Osteocyte (in vitro differentiated cells): ENCODE measurements around the gene CTDSPL. TPM values are rescaled to one million over a fixed set of nuclear protein-coding genes. Genes with fewer than 3 reads are reported as not detected.

ENCODE experiments used
- DNase-seq: peaks from one replicate; pipeline ENCODE4 v3.0.0; 2021; ENCODE audit warnings: mixed read lengths; ENCODE audit not compliant: unreplicated experiment; ENCODE audit errors: extremely low spot score
- H3K27ac Mint-ChIP-seq: one replicate; pipeline ENCODE4 v1.8.0; 2021; ENCODE audit warnings: mild to moderate bottlenecking, mixed read lengths; ENCODE audit not compliant: unreplicated experiment
- H3K27me3 Mint-ChIP-seq: one replicate; pipeline ENCODE4 v1.8.0; 2021; ENCODE audit warnings: mixed read lengths; ENCODE audit not compliant: unreplicated experiment
- H3K36me3 Mint-ChIP-seq: one replicate; pipeline ENCODE4 v1.8.0; 2021; ENCODE audit warnings: mixed read lengths; ENCODE audit not compliant: unreplicated experiment
- H3K4me1 Mint-ChIP-seq: one replicate; pipeline ENCODE4 v1.8.0; 2021; ENCODE audit warnings: mixed read lengths; ENCODE audit not compliant: unreplicated experiment
- H3K4me3 Mint-ChIP-seq: one replicate; pipeline ENCODE4 v1.8.0; 2021; ENCODE audit warnings: mild to moderate bottlenecking, moderate library complexity, mixed read lengths; ENCODE audit not compliant: unreplicated experiment
- H3K9me3 Mint-ChIP-seq: one replicate; pipeline ENCODE4 v1.8.0; 2021; ENCODE audit warnings: mixed read lengths; ENCODE audit not compliant: unreplicated experiment
- CTCF ChIP-seq: fragments of 200-600 bp; sonication (generic); IDR thresholded peaks from 2 replicates; pipeline ENCODE4 v1.5.0; 2021; ENCODE audit warnings: antibody characterized with exemption, mild to moderate bottlenecking, moderate library complexity
- total RNA-seq: library from RNA; stranded (reverse); gene quantifications from 2 replicates; pipeline ENCODE4 v1.2.1, GENCODE V29; 2021

CTDSPL gene
- total RNA-seq, 1 donor from 2014 or later = 71.6 TPM

DNA sequence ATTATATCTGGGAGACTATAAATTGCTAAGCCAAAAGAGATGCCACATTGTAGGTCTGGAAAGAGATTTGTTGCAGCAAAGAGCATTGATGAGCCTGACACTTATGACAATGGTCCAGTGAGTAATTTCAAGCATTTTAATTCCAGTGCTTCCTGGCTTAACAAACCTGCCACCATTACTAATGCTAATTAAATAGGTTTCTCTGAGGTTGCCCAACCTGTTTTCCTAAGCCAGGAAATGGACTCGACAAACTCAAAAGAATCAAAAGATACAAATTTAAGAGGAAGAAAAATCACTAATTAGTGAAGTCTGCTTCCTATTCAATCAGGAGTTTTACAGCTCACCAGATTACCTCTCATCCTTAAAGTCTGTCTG lies 36.7 kb upstream of the CTDSPL start:
- Mint-ChIP-seq H3K9me3 (no peaks in the 10 kb centered on the region), H3K36me3 (peaks cover 20% of the 10 kb centered on the region), H3K4me3 (no peak overlapping the region), H3K4me1 (no peaks in the 10 kb centered on the region), H3K27me3 (no peaks in the 10 kb centered on the region), H3K27ac (no peak overlapping the region)
- DNase-seq = no peak
- no peak for TF ChIP-seq CTCF

- H3K9me3 Mint-ChIP-seq = no peaks in the 10 kb centered on the region
- TF ChIP-seq CTCF = no peak
- no peaks in the 10 kb centered on the region for H3K27me3 Mint-ChIP-seq
- H3K4me1 Mint-ChIP-seq = no peaks in the 10 kb centered on the region
- no peak for DNase-seq
- peaks cover 22% of the 10 kb centered on the region for H3K36me3 Mint-ChIP-seq
- H3K27ac Mint-ChIP-seq = no peak overlapping the region
- H3K4me3 Mint-ChIP-seq = no peak overlapping the region
Measured at GRCh38 chr3:37825744-37826400, 35.8 kb upstream of the CTDSPL start.

DNA sequence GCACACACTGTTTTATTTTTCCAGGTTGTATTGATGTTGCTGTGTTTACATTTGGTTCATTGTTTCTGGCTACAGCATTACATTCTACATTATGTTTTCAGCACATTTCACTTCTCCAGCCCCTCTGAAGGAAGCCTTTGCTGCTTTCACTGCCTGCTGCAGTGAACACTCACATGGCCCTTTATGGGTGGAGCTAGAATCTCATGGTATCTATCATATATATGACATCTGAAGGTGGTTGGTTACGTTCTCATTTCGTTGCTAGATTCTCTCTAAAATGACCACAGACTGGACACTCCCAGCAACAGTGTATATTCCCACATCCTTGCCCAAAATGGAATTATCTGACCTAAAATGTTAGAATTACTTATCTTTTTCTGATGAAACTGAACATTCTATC lies 35.2 kb upstream of the CTDSPL start:
- no peaks in the 10 kb centered on the region for H3K27me3 Mint-ChIP-seq
- H3K9me3 Mint-ChIP-seq = no peaks in the 10 kb centered on the region
- DNase-seq = no peak
- TF ChIP-seq CTCF = no peak
- H3K36me3 Mint-ChIP-seq = peaks cover 23% of the 10 kb centered on the region
- H3K27ac Mint-ChIP-seq = no peak overlapping the region
- H3K4me3 Mint-ChIP-seq = no peak overlapping the region
- no peaks in the 10 kb centered on the region for H3K4me1 Mint-ChIP-seq

DNA sequence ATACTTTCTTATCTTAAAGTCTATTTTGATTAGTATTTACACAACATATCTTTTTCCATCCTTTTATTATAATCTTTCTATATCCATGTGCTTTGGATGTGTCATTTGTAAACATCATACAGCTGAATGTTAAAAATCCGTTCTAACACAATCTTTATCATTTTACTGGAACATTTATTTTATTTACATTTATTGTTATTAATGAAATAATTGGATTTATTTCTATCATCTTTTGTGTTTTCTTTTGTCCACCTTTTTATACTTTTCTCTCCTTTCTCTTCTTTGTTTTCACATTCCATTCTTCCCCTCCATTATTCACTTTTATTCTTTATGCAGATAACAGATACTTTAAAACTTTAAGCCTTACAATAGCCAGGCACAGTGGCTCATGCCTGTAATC lies 34.7 kb upstream of the CTDSPL start:
- TF ChIP-seq CTCF = no peak
- H3K9me3 Mint-ChIP-seq = no peaks in the 10 kb centered on the region
- H3K27me3 Mint-ChIP-seq = no peaks in the 10 kb centered on the region
- H3K4me3 Mint-ChIP-seq = no peak overlapping the region
- no peaks in the 10 kb centered on the region for H3K4me1 Mint-ChIP-seq
- no peak for DNase-seq
- H3K27ac Mint-ChIP-seq = no peak overlapping the region
- peaks cover 28% of the 10 kb centered on the region for H3K36me3 Mint-ChIP-seq

GRCh38 chr3:37832480-37832879 lies 29.2 kb upstream of the CTDSPL start:
- Mint-ChIP-seq H3K36me3 (peaks cover 34% of the 10 kb centered on the region), H3K27ac (no peak overlapping the region)

More at GRCh38 chr3:37832480-37832879, 29.2 kb upstream of the CTDSPL start:
- no peaks in the 10 kb centered on the region for H3K9me3 Mint-ChIP-seq
- H3K4me1 Mint-ChIP-seq = peaks cover 4% of the 10 kb centered on the region
- TF ChIP-seq CTCF = no peak
- DNase-seq = no peak
- H3K27me3 Mint-ChIP-seq = no peaks in the 10 kb centered on the region
- no peak overlapping the region for H3K4me3 Mint-ChIP-seq
